ENCODE data around the gene COL23A1.

COL23A1 gene

GRCh38 chr5:178301641-178302040 lies 288.6 kb downstream of the COL23A1 start:
- no peak for TF ChIP-seq CTCF (IDR thresholded peaks at IDR 0.05; ENCODE audit: borderline replicate concordance, control extremely low read depth, extremely low read depth, insufficient read depth, missing control alignments)
- in situ Hi-C loops (cut with MboI; ENCODE audit: low sequenced_read_pairs, unreplicated experiment): no loop called here

GRCh38 chr5:178298283-178298807 lies 291.8 kb downstream of the COL23A1 start:
- DNase-seq (ENCODE audit: low spot score): no peak
- TF ChIP-seq CTCF (IDR thresholded peaks at IDR 0.05; ENCODE audit: borderline replicate concordance, control extremely low read depth, extremely low read depth, insufficient read depth, missing control alignments): no peak
- in situ Hi-C loops (cut with MboI; ENCODE audit: low sequenced_read_pairs, unreplicated experiment): loop anchor here (25.0 kb wide), 1 partner anchor 1189 kb away; no protein-coding TSS in a partner anchor

More at GRCh38 chr5:178301641-178302040, 288.6 kb downstream of the COL23A1 start:
- DNase-seq (ENCODE audit: low spot score): no peak

GRCh38 chr5:178297751-178298150 lies 292.4 kb downstream of the COL23A1 start:
- in situ Hi-C loops (cut with MboI; ENCODE audit: low sequenced_read_pairs, unreplicated experiment): loop anchor here (25.0 kb wide), 1 partner anchor 1190 kb away; no protein-coding TSS in a partner anchor
- no peak for TF ChIP-seq CTCF (IDR thresholded peaks at IDR 0.05; ENCODE audit: borderline replicate concordance, control extremely low read depth, extremely low read depth, insufficient read depth, missing control alignments)
- no peak for DNase-seq (ENCODE audit: low spot score)

- no peak for DNase-seq (ENCODE audit: low spot score)
- TF ChIP-seq CTCF (IDR thresholded peaks at IDR 0.05; ENCODE audit: borderline replicate concordance, control extremely low read depth, extremely low read depth, insufficient read depth, missing control alignments): no peak
- in situ Hi-C loops (cut with MboI; ENCODE audit: low sequenced_read_pairs, unreplicated experiment): loop anchor here (25.0 kb wide), 1 partner anchor 1191 kb away; no protein-coding TSS in a partner anchor
Measured at GRCh38 chr5:178296066-178296465, 294.1 kb downstream of the COL23A1 start.

- no peak for TF ChIP-seq CTCF (IDR thresholded peaks at IDR 0.05; ENCODE audit: borderline replicate concordance, control extremely low read depth, extremely low read depth, insufficient read depth, missing control alignments)
- in situ Hi-C loops (cut with MboI; ENCODE audit: low sequenced_read_pairs, unreplicated experiment): loop anchor here (25.0 kb wide), 1 partner anchor 1192 kb away; no protein-coding TSS in a partner anchor
- DNase-seq (ENCODE audit: low spot score): no peak
Measured at GRCh38 chr5:178295589-178295988, 294.6 kb downstream of the COL23A1 start.

GRCh38 chr5:178293815-178294214 lies 296.4 kb downstream of the COL23A1 start:
- in situ Hi-C loops (cut with MboI; ENCODE audit: low sequenced_read_pairs, unreplicated experiment): loop anchor here (25.0 kb wide), 1 partner anchor 1193 kb away; no protein-coding TSS in a partner anchor
- DNase-seq (ENCODE audit: low spot score): no peak
- no peak for TF ChIP-seq CTCF (IDR thresholded peaks at IDR 0.05; ENCODE audit: borderline replicate concordance, control extremely low read depth, extremely low read depth, insufficient read depth, missing control alignments)
